ENCODE data around the gene TMEM115.
"Not testable (repeated sequence)": the region's sequence is repeated elsewhere in the genome, so short reads cannot be mapped to it uniquely, and the experiment has no call there.

TMEM115 gene

DNA sequence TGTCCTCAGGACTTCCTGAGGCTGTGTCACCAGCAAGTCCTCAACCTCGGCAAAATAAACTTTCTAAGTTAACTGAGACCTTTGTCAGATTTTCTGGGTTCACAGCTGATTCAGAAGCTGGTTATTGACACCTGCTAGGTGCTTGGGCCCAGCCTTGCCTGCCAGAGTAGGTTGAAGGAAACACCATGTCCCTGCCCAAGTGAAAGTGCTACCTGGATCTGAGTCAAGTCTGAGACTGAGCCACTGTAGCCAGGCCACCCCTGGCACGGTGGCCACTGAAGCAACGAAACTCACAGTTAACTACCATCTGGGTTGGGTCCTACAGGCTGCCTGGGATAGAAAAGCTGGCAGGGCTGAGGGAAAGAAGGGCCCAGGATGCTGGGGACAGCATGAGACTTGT, 45.0 kb downstream of the TMEM115 start:
- no peaks in the 10 kb centered on the region for H3K27me3 Mint-ChIP-seq (ENCODE audit: low read depth)
- H3K27ac Mint-ChIP-seq = no peak overlapping the region
- H3K9me3 Mint-ChIP-seq = no peaks in the 10 kb centered on the region
- no peak overlapping the region for H3K4me3 Mint-ChIP-seq
- peaks cover 21% of the 10 kb centered on the region for H3K4me1 Mint-ChIP-seq (ENCODE audit: low read depth)
- peaks cover 7% of the 10 kb centered on the region for H3K36me3 Mint-ChIP-seq (ENCODE audit: low read depth)

DNA sequence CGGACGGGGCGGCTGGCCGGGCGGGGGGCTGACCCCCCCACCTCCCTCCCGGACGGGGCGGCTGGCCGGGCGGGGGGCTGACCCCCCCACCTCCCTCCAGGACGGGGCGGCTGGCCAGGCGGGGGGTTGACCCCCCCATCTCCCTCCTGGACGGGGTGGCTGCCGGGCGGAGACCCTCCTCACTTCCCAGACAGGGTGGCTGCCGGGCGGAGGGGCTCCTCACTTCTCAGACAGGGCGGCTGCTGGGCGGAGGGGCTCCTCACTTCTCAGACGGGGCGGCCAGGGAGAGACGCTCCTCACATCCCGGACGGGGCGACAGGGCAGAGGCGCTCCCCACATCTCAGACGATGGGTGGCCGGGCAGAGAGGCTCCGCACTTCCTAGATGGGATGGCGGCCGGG, 47.3 kb downstream of the TMEM115 start:
- not testable (repeated sequence) for H3K27ac Mint-ChIP-seq; H3K4me3 Mint-ChIP-seq; H3K36me3 Mint-ChIP-seq (ENCODE audit: low read depth); H3K9me3 Mint-ChIP-seq; H3K27me3 Mint-ChIP-seq (ENCODE audit: low read depth)
- H3K4me1 Mint-ChIP-seq (ENCODE audit: low read depth) = peaks cover 13% of the 10 kb centered on the region
